ENCODE results near the gene ANXA6. TPM values are rescaled to one million over a fixed set of nuclear protein-coding genes. Genes with fewer than 3 reads are reported as not detected.

The ANXA6 gene
- total and polyA plus RNA-seq, 10 of the 15 experiments (the other 5 are each of a cell fraction or from before 2014, with no cell fraction given) = 44.0 to 571 (median 465) TPM

DNA sequence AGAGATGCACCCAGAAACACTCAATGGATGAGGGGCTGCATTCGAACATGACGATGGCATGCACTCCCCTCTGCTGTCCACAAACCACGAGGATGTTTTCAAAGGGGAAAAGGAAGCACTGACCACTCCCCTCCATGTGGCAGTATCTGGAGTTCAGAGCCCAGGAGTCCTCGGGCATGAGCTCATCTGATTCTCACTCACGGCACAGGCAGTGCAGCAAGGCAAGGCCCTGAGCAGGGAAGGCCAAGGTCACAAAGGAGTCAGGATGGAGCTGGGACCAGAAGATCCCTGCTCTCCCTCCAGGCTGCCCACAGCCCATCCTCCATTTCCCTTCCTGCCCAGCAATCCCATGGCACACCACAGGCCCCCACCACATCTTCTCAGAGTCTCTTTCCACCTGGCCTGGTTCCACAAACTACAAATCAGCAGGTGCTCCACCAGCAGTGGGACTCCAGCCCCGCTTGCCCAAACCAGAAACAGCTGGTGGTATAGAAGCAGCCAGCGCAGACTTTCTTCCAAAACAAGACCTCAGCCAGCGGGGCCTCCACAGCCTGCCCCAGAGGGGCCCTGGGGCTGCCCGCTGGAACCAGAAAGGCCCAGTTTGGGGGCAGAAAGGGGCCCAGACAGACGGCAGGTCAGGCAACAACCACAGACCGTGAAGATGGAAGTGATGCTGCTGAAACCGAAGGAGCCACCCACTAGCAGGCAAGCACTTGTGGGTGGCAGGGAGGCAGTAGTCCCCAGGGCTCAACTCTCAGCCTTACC, 89.0 kb downstream of the ANXA6 start (continued):
- TF ChIP-seq, protein P1, sequence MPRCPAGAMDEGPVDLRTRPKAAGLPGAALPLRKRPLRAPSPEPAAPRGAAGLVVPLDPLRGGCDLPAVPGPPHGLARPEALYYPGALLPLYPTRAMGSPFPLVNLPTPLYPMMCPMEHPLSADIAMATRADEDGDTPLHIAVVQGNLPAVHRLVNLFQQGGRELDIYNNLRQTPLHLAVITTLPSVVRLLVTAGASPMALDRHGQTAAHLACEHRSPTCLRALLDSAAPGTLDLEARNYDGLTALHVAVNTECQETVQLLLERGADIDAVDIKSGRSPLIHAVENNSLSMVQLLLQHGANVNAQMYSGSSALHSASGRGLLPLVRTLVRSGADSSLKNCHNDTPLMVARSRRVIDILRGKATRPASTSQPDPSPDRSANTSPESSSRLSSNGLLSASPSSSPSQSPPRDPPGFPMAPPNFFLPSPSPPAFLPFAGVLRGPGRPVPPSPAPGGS (IDR thresholded peaks at IDR 0.05; ENCODE audit: borderline replicate concordance, insufficient read depth, low read depth, low read length, poor library complexity, severe bottlenecking) = peak; percentile 14
- 0 out of 2 replicates have a peak, but pooled peaks have one; percentile 72 for TF ChIP-seq TBL1XR1 (IDR thresholded peaks at IDR 0.05; ENCODE audit: low read depth, low read length)
- peak; percentile 25; the same call in 1 of the 2 replicates for TF ChIP-seq NFIC (IDR thresholded peaks at IDR 0.05; ENCODE audit: low read depth, low read length)
- peak; percentile 30 for TF ChIP-seq KLF5 (IDR thresholded peaks at IDR 0.05; ENCODE audit: partially characterized antibody)
- TF ChIP-seq DPF2 (IDR thresholded peaks at IDR 0.05) = 0 out of 2 replicates have a peak, but pooled peaks have one; percentile 19
- TF ChIP-seq ZBED1 (IDR thresholded peaks at IDR 0.05; ENCODE audit: borderline replicate concordance) = peak; percentile 21; the same call in 1 of the 2 replicates
- peak; percentile 52 for TF ChIP-seq MEF2B (IDR thresholded peaks at IDR 0.05; ENCODE audit: partially characterized antibody, poor library complexity, severe bottlenecking)
- TF ChIP-seq, protein P2, sequence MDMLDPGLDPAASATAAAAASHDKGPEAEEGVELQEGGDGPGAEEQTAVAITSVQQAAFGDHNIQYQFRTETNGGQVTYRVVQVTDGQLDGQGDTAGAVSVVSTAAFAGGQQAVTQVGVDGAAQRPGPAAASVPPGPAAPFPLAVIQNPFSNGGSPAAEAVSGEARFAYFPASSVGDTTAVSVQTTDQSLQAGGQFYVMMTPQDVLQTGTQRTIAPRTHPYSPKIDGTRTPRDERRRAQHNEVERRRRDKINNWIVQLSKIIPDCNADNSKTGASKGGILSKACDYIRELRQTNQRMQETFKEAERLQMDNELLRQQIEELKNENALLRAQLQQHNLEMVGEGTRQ (IDR thresholded peaks at IDR 0.05; ENCODE audit: borderline replicate concordance, low read depth, low read length) = no peak
